Chondrocyte (in vitro differentiated cells): ENCODE results near the gene ZCCHC2. TPM values are rescaled to one million over a fixed set of nuclear protein-coding genes. Genes with fewer than 3 reads are reported as not detected.
A peak's percentile ranks its signal among the peaks of the same experiment; 100 is the strongest.

Experiments
- DNase-seq: peaks from one replicate; pipeline ENCODE4 v3.0.0; 2021; ENCODE audit warnings: mixed read lengths, low spot score
- H3K27ac Mint-ChIP-seq: one replicate; pipeline ENCODE4 v1.8.0; 2021; ENCODE audit warnings: mild to moderate bottlenecking, moderate library complexity, mixed read lengths; ENCODE audit not compliant: unreplicated experiment
- H3K27me3 Mint-ChIP-seq: 2 replicates; pipeline ENCODE4 v1.8.0; 2021; ENCODE audit warnings: low read depth, mixed read lengths
- H3K36me3 Mint-ChIP-seq: 2 replicates; pipeline ENCODE4 v1.8.0; 2021; ENCODE audit warnings: low read depth, mixed read lengths
- H3K4me1 Mint-ChIP-seq: 2 replicates; pipeline ENCODE4 v1.8.0; 2021; ENCODE audit warnings: low read depth, mild to moderate bottlenecking, mixed read lengths
- H3K4me3 Mint-ChIP-seq: one replicate; pipeline ENCODE4 v1.8.0; 2021; ENCODE audit warnings: mild to moderate bottlenecking, moderate library complexity, mixed read lengths; ENCODE audit not compliant: unreplicated experiment
- H3K9me3 Mint-ChIP-seq: 2 replicates; pipeline ENCODE4 v1.8.0; 2021; ENCODE audit warnings: low read depth, mixed read lengths
- CTCF ChIP-seq: fragments of 200-600 bp; sonication (generic); IDR thresholded peaks from 2 replicates; pipeline ENCODE4 v1.5.0; 2021; ENCODE audit warnings: antibody characterized with exemption, mild to moderate bottlenecking, moderate library complexity
- total RNA-seq: library from RNA; stranded (reverse); gene quantifications from 3 replicates; pipeline ENCODE4 v1.2.1, GENCODE V29; 2021

Gene ZCCHC2
- total RNA-seq, 1 donor from 2014 or later: 12.6 TPM

DNA sequence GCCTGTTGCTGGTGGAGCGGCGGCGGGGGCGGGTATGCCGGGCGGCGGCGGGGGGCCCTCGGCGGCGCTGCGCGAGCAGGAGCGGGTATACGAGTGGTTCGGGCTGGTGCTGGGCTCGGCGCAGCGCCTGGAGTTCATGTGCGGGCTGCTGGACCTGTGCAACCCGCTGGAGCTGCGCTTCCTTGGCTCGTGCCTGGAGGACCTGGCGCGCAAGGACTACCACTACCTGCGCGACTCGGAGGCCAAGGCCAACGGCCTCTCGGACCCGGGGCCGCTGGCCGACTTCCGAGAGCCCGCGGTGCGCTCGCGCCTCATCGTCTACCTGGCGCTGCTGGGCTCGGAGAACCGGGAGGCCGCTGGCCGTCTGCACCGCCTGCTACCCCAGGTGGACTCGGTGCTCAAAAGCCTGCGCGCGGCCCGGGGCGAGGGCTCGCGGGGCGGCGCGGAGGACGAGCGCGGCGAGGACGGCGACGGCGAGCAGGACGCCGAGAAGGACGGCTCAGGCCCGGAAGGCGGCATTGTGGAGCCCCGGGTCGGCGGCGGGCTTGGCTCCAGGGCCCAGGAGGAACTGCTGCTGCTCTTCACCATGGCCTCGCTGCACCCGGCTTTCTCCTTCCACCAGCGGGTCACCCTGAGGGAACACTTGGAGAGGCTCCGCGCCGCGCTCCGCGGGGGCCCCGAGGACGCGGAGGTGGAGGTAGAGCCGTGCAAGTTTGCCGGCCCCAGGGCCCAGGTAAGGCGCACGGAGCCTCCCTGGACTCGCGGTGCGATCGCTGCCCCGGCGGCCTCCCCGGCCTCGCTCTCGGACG, 1.0 kb downstream of the ZCCHC2 start:
- peak overlapping the region; percentile 63 for H3K27ac Mint-ChIP-seq
- H3K9me3 Mint-ChIP-seq: no peaks in the 10 kb centered on the region

DNA sequence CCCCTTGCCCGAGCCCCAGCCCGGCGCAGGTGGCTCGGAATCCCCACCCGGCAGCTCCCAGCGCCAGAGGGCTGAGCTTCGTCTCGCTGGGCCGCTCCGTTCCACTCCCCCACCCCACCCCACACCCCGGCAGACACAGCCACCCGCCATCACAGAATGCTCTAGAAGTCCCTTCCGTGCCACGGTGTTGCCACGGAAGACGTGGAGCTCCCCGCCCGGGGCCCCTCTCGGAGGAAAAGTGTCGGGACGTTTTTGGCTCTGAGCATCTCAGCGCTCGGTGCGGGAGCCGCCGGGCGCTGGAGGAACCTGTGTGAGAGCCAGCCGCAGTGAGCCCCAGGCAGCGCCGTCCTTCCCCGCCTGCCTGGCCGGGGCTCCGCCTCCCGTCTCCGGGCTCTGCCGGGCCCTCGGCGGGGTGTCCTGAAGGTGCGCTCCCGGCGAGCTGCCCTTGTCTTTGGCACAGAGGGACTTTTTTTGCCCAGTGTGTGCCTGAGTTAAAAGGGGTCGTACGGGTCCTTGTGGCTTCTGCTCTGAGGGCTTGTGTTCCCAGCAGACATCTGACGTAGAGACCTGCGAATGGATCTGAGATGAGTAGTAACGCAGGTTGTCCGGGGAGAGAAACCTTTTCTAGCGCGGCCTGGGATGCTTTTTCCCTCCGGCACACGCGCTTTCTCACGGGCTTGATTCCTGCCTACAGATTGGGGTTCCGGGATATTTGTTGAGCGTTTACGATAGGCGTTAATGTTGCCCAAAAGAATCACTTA, 1.8 kb downstream of the ZCCHC2 start:
- Mint-ChIP-seq H3K9me3 (no peaks in the 10 kb centered on the region), H3K4me1 (peaks cover 41% of the 10 kb centered on the region), H3K27ac (peak overlapping the region; percentile 83), H3K36me3 (no peaks in the 10 kb centered on the region), H3K27me3 (no peaks in the 10 kb centered on the region), H3K4me3 (peak overlapping the region; percentile 74)
- DNase-seq: no peak
- no peak for TF ChIP-seq CTCF

More for the DNA sequence above, 1.0 kb downstream of the ZCCHC2 start:
- peak; percentile 21 for TF ChIP-seq CTCF
- H3K4me3 Mint-ChIP-seq: peak overlapping the region; percentile 74
- no peaks in the 10 kb centered on the region for H3K36me3 Mint-ChIP-seq
- H3K4me1 Mint-ChIP-seq: peaks cover 35% of the 10 kb centered on the region
- no peak for DNase-seq
- no peaks in the 10 kb centered on the region for H3K27me3 Mint-ChIP-seq

DNA sequence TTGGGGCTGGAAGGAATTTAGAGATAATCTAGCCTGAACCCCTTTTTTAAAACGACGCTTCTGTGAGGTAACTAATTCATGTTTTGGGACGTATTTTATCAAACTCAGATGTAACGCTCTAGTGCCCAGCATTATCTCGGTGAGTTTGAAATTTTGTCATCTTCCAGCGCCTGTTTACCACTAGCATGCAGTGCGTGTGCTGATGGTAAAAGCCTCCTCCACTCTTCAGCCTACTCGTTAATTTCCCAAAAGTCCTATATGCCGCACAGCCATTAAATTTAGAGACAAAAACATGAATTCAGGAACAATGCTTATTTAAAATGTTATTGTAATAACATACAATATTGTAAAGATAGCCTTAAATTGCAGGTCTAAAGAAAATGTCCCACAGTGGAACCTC, 2.8 kb downstream of the ZCCHC2 start:
- no peaks in the 10 kb centered on the region for H3K27me3 Mint-ChIP-seq
- H3K36me3 Mint-ChIP-seq: no peaks in the 10 kb centered on the region
- H3K4me3 Mint-ChIP-seq: peak overlapping the region; percentile 74
- peak overlapping the region; percentile 90 for H3K27ac Mint-ChIP-seq
- H3K4me1 Mint-ChIP-seq: peaks cover 51% of the 10 kb centered on the region
- no peak for DNase-seq
- H3K9me3 Mint-ChIP-seq: no peaks in the 10 kb centered on the region
- TF ChIP-seq CTCF: no peak

DNA sequence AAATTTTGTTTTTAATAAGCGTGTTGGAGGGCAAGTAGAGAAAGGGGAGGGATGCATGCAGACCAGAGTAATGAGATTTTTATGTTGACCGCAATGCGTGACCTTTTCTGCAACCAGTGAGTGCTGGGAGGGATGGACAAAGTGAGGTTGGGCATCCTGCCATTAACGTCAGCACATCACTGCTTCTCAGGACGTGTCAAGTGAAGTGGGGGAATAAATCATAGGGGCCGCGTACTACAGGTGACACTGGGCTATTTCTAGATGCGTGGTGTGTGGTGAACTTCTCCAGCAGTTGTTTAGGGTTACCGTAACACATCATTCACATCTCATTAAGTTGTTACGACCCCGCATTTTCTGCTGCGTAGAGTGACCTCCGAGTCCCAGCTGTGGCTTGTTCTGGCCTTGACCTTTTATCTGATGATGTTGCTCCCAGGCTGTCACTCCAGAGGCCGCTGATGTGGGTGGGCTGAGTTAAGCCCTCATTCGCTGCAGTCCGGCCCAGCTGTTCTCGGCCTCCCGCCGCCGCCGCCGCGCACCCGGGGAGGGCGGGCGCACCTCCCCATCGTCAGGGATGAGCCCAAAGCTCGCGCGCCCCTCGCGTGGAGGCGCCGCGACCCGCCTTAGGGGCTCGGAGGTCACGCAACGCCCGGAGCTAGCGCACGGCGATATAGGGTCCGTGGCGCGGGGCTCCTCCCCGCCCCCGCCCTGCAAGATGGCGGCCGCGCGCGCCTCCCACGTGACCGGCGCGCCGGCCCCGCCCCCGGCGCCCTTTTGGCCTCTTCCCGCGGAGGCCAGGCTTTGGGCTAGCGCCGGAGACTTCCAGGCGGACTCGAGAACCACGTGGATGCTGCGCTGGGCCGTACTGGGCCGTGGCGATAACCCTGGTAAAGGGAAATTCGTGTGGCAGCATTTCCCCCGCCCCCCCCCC, 3.5 kb downstream of the ZCCHC2 start:
- no peak for DNase-seq
- Mint-ChIP-seq H3K27ac (peak overlapping the region; percentile 90), H3K36me3 (no peaks in the 10 kb centered on the region)

More for the DNA sequence above, 3.5 kb downstream of the ZCCHC2 start:
- Mint-ChIP-seq H3K27me3 (no peaks in the 10 kb centered on the region), H3K4me3 (peak overlapping the region; percentile 74), H3K4me1 (peaks cover 58% of the 10 kb centered on the region), H3K9me3 (no peaks in the 10 kb centered on the region)
- peak; percentile 6 for TF ChIP-seq CTCF
